KMS-11 (cell line): ENCODE measurements around the gene ABHD2.
"Not testable (repeated sequence)": the region's sequence is repeated elsewhere in the genome, so short reads cannot be mapped to it uniquely, and the experiment has no call there.

ENCODE experiments used
- H2AFZ ChIP-seq: fragments of 200-600 bp; sonication (generic); 2 replicates; pipeline ENCODE4 v1.6.1; 2016; ENCODE audit warnings: antibody characterized with exemption, mixed run types, low read depth
- H3K27ac ChIP-seq: fragments of 200-600 bp; sonication (generic); 2 replicates; pipeline ENCODE4 v1.6.1; 2016; ENCODE audit warnings: mild to moderate bottlenecking, mixed run types
- H3K27me3 ChIP-seq: fragments of 200-600 bp; sonication (generic); 2 replicates; pipeline ENCODE4 v1.6.1; 2017; ENCODE audit warnings: mild to moderate bottlenecking, low read depth, mixed run types, moderate library complexity; ENCODE audit not compliant: insufficient read depth
- H3K36me3 ChIP-seq: fragments of 200-600 bp; sonication (generic); 2 replicates; pipeline ENCODE4 v1.6.1; 2017; ENCODE audit warnings: mild to moderate bottlenecking, mixed run types; ENCODE audit not compliant: insufficient read depth
- H3K4me1 ChIP-seq: fragments of 200-600 bp; sonication (generic); 2 replicates; pipeline ENCODE4 v1.6.1; 2016; ENCODE audit warnings: mild to moderate bottlenecking, low read depth, mixed run types; ENCODE audit not compliant: poor library complexity, severe bottlenecking
- H3K4me2 ChIP-seq: fragments of 200-600 bp; sonication (generic); 2 replicates; pipeline ENCODE4 v1.7.0; 2016; ENCODE audit warnings: mild to moderate bottlenecking, mixed run types
- H3K4me3 ChIP-seq: fragments of 200-600 bp; sonication (generic); IDR thresholded peaks from 2 replicates; pipeline ENCODE4 v1.6.1; 2017; ENCODE audit warnings: low read depth, low read length, mixed read lengths; ENCODE audit not compliant: insufficient read depth
- H3K79me2 ChIP-seq: fragments of 200-600 bp; sonication (generic); 2 replicates; pipeline ENCODE4 v1.6.1; 2016; ENCODE audit warnings: low read depth, mixed run types; ENCODE audit not compliant: insufficient read depth
- H3K9ac ChIP-seq: fragments of 200-600 bp; sonication (generic); 2 replicates; pipeline ENCODE4 v1.6.1; 2016; ENCODE audit warnings: mild to moderate bottlenecking, mixed run types
- H4K20me1 ChIP-seq: fragments of 200-600 bp; sonication (generic); 2 replicates; pipeline ENCODE4 v1.6.1; 2016; ENCODE audit warnings: mild to moderate bottlenecking, mixed run types; ENCODE audit not compliant: insufficient read depth
- CTCF ChIP-seq: fragments of 200-600 bp; sonication (generic); conservative IDR thresholded peaks from 2 replicates; pipeline ENCODE4 v1.6.1; 2017; ENCODE audit warnings: low read depth, mild to moderate bottlenecking, antibody characterized with exemption, low read length, moderate library complexity, mixed read lengths

The ABHD2 gene

DNA sequence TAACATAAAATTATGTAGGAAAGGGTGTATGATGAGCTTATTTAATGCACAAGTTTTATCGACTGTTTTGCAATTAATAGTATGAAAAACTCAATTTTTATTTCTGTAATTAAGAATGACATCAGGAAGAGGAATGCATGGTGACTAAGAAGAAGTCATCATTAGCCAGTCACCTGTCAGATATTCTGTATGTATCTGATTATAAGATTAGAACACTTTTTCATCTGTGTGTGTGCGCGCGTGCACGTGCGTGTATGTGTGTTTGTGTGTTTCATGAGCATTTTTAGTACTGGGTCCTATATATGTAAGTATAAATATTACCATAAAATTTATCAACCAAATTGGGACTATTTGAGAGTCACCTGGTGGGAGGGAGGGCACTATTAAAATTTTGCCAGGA lies 5.0 kb upstream of the ABHD2 start:
- Histone ChIP-seq H3K9ac (no peak overlapping the region), H4K20me1 (no peaks in the 10 kb centered on the region), H3K4me3 (no peak overlapping the region), H3K4me1 (peaks cover 9% of the 10 kb centered on the region), H3K4me2 (no peak overlapping the region), H2AFZ (no peak overlapping the region), H3K27ac (no peak overlapping the region), H3K27me3 (no peaks in the 10 kb centered on the region), H3K79me2 (no peaks in the 10 kb centered on the region), H3K36me3 (no peaks in the 10 kb centered on the region; the same call in 1 of the 2 replicates)
- TF ChIP-seq CTCF = no peak

GRCh38 chr15:89085289-89085926 lies 2.8 kb upstream of the ABHD2 start:
- H3K27me3 ChIP-seq = no peaks in the 10 kb centered on the region
- H3K79me2 ChIP-seq = peaks cover 11% of the 10 kb centered on the region
- H3K4me1 ChIP-seq = peaks cover 23% of the 10 kb centered on the region
- H4K20me1 ChIP-seq = no peaks in the 10 kb centered on the region
- H3K9ac ChIP-seq = no peak overlapping the region
- H3K36me3 ChIP-seq = no peaks in the 10 kb centered on the region
- no peak overlapping the region for H3K4me3 ChIP-seq
- no peak overlapping the region for H2AFZ ChIP-seq
- no peak for TF ChIP-seq CTCF
- no peak overlapping the region for H3K4me2 ChIP-seq
- H3K27ac ChIP-seq = no peak overlapping the region

DNA sequence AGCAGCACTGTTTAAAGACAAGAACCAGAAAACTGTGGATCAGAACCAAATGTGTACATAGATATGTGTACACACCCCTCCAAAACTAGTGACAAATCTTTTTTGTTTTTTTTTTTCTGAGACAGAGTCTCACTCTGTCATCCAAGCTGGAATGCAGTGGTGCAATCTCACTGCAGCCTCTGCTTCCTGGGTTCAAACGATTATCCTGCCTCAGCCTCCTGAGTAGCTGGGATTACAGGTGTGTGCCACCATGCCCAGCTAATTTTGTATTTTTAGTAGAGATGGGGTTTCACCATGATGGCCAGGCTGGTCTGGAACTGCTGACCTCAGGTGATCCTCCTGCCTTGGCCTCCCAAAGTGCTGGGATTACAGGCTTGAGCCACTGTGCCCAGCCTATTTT lies 2.3 kb upstream of the ABHD2 start:
- not testable (repeated sequence) for H3K4me3 ChIP-seq, H3K27me3 ChIP-seq, H3K27ac ChIP-seq, H3K9ac ChIP-seq, H4K20me1 ChIP-seq, H3K4me2 ChIP-seq, H3K36me3 ChIP-seq, H2AFZ ChIP-seq
- H3K4me1 ChIP-seq = peaks cover 24% of the 10 kb centered on the region
- peaks cover 14% of the 10 kb centered on the region for H3K79me2 ChIP-seq

- not testable (repeated sequence) for H3K27me3 ChIP-seq, H3K4me2 ChIP-seq, H3K9ac ChIP-seq, H3K36me3 ChIP-seq, H4K20me1 ChIP-seq, H2AFZ ChIP-seq, H3K27ac ChIP-seq, H3K4me3 ChIP-seq
- Histone ChIP-seq H3K79me2 (peaks cover 18% of the 10 kb centered on the region), H3K4me1 (peaks cover 29% of the 10 kb centered on the region)
These were observed 1.9 kb upstream of the ABHD2 start for GRCh38 chr15:89086390-89086789.

DNA sequence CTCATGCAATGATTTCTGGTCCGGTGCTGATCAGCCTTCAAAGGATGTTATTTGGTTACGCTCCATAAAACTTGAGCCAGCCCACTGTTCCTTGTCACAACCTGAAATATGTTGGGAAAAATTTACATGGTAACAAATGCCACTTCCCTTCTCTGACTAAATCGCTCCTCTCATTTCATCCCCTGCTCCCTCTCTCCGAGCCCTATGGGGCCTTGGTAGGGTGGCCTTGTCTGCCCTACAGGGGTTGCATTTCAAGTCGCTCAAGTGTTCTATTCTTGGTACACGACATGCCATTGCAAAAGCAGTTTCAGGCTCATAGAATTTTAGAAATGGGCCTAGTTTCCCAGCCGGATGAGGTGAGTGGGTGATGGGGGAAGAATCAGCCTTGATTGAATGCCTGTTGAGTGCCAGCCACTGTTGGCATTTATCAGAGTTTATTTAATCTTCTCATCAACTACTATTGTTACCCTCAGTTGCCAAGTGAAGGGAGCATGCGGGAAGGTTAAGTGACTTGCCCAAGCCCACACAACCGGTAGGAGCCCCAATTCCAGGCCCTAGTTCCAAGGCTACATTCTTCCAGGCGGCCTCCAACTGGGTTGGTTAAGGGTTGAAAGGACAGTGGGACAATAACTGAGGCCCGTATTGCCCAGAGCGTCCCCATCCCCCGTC lies 961 bp upstream of the ABHD2 start:
- Histone ChIP-seq H3K4me3 (no peak overlapping the region), H3K4me1 (peaks cover 37% of the 10 kb centered on the region), H3K79me2 (peaks cover 22% of the 10 kb centered on the region), H3K27me3 (no peaks in the 10 kb centered on the region), H3K36me3 (no peaks in the 10 kb centered on the region), H4K20me1 (no peaks in the 10 kb centered on the region), H3K9ac (no peak overlapping the region), H2AFZ (peak overlapping the region; percentile 34; the same call in 1 of the 2 replicates), H3K4me2 (peak overlapping the region; percentile 58; the same call in 1 of the 2 replicates), H3K27ac (no peak overlapping the region)
- TF ChIP-seq CTCF = no peak
